Measurements from ENCODE around the gene FAF2. TPM values are rescaled to one million over a fixed set of nuclear protein-coding genes. Genes with fewer than 3 reads are reported as not detected.

FAF2 gene
- total and polyA plus RNA-seq, 10 donors: 7.6 to 41.3 (median 31.8) TPM

DNA sequence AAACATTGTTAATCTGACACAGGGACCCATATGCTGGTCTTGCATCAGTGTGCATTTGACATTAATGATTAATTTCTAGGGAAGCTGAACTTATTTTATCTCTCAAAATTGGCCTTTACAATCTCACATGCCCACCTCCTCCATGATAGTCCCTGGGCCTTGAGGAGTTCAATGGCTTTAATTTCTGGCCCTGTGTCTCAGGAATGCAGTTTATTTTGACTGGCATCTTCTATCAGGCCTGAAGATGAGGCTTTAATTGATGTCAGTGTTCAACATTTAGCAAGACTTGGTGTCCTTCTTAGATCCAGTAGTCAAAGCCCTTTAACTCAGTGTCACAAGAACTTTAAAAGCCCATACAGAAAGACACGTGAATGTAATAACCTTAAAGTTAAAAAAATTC lies 21.3 kb upstream of the FAF2 start:
- no peak for TF ChIP-seq POLR2A (IDR thresholded peaks at IDR 0.05)
- TF ChIP-seq, protein P1, sequence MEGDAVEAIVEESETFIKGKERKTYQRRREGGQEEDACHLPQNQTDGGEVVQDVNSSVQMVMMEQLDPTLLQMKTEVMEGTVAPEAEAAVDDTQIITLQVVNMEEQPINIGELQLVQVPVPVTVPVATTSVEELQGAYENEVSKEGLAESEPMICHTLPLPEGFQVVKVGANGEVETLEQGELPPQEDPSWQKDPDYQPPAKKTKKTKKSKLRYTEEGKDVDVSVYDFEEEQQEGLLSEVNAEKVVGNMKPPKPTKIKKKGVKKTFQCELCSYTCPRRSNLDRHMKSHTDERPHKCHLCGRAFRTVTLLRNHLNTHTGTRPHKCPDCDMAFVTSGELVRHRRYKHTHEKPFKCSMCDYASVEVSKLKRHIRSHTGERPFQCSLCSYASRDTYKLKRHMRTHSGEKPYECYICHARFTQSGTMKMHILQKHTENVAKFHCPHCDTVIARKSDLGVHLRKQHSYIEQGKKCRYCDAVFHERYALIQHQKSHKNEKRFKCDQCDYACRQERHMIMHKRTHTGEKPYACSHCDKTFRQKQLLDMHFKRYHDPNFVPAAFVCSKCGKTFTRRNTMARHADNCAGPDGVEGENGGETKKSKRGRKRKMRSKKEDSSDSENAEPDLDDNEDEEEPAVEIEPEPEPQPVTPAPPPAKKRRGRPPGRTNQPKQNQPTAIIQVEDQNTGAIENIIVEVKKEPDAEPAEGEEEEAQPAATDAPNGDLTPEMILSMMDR (IDR thresholded peaks at IDR 0.05 in 8 of 11, conservative IDR thresholded peaks at IDR 0.05 in 3 of 11): no peak
- TF ChIP-seq POLR2AphosphoS5 (IDR thresholded peaks at IDR 0.05): no peak
- 88 to 93% (median 91%) methylated on average over 1 of the region's 1 CpG for WGBS, 5 donors
- no peak overlapping the region for H3K27ac ChIP-seq
- H3K36me3 ChIP-seq: no peaks in the 10 kb centered on the region
- no peaks in the 10 kb centered on the region for H3K27me3 ChIP-seq (replicated peaks in 1 of 7)
- no peak for DNase-seq
- no peak overlapping the region for H3K4me3 ChIP-seq
- H3K4me1 ChIP-seq: peaks cover 0 to 3% (median 0%) of the 10 kb centered on the region in 6 donors
- intact Hi-C loops (cut with DNase I; ENCODE audit: low total_unique reads): no loop called here
- no peaks in the 10 kb centered on the region for H3K9me3 ChIP-seq

DNA sequence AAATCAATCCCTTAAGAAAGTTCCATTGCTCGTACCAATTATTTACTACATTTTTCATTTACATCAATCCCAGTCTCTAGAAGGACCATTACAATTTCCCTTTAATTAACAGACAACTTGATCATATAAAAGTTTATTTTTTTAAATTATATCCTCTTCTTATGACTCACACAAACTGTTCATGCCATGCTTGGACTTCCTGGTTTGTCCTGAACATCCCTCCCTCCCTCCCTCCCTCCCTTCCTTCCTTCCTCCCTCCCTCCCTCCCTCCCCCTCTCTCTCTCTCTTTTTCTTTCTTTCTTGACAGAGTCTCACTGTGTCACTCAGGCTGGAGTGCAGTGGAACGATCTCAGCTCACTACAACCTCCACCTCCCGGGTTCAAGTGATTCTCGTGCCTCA lies 20.2 kb upstream of the FAF2 start:
- Histone ChIP-seq H3K27me3 (replicated peaks in 1 of 7) (no peaks in the 10 kb centered on the region), H3K36me3 (no peaks in the 10 kb centered on the region), H3K9me3 (no peaks in the 10 kb centered on the region), H3K27ac (peak overlapping the region in 1 of 8 donors; percentile 28), H3K4me1 (peaks cover 0 to 3% (median 0%) of the 10 kb centered on the region in 6 donors), H3K4me3 (no peak overlapping the region)
- 47 to 69% (median 68%) methylated on average over 4 of the region's 4 CpGs for WGBS, 5 donors
- intact Hi-C loops (cut with DNase I; ENCODE audit: low total_unique reads): no loop called here
- no peak for DNase-seq
- TF ChIP-seq, protein P1 (IDR thresholded peaks at IDR 0.05 in 8 of 11, conservative IDR thresholded peaks at IDR 0.05 in 3 of 11): no peak
- TF ChIP-seq POLR2AphosphoS5 (IDR thresholded peaks at IDR 0.05) (no peak), POLR2A (IDR thresholded peaks at IDR 0.05) (no peak)

DNA sequence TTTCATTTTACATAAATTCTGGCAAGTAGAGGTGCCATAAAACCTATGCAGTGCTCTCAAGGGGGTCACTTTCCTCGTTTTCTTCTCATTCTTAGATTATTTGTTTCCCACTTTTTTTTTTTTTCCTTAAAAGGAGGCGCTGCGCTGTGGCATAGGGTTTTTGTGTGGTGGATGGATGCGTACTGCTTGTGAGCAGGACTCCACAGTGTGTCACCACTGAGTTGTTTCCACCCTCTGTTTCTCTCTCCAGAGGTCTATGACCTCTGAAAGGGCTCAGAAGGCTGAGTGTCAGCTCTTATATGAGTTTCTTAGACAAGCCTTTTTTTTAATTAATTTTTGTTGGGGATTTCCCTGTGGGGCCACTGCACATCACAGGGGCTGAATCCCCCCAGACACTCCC lies 18.2 kb upstream of the FAF2 start:
- intact Hi-C loops (cut with DNase I; ENCODE audit: low total_unique reads): no loop called here
- Histone ChIP-seq H3K9me3 (no peaks in the 10 kb centered on the region), H3K4me3 (no peak overlapping the region), H3K36me3 (no peaks in the 10 kb centered on the region), H3K4me1 (peaks cover 0 to 5% (median 0%) of the 10 kb centered on the region in 6 donors), H3K27ac (no peak overlapping the region), H3K27me3 (replicated peaks in 1 of 7) (no peaks in the 10 kb centered on the region)
- TF ChIP-seq POLR2A (IDR thresholded peaks at IDR 0.05) (no peak), POLR2AphosphoS5 (IDR thresholded peaks at IDR 0.05) (no peak)
- TF ChIP-seq, protein P1 (IDR thresholded peaks at IDR 0.05 in 8 of 11, conservative IDR thresholded peaks at IDR 0.05 in 3 of 11): no peak
- no peak for DNase-seq
- 65 to 88% (median 74%) methylated on average over 4 of the region's 4 CpGs for WGBS, 5 donors

DNA sequence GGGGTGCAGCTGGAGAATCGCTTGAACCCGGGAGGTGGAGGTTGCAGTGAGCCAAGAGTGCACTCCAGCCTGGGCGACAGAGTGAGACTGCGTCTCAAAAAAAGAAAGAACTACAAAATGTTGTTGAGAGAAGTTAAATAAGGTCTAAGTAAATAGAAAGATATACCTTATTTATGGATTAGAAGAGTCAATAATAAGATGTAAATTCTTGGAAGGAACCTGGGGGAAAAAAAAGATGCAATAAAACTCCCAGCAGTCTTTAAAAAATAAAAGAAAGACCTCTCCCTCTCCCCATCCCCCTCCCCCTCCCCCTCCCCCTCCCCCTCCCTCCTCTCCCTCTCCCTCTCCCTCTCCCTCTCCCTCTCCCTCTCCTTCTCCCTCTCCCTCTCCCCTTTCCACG lies 15.5 kb upstream of the FAF2 start:
- 91 to 97% (median 96%) methylated on average over 4 to 5 of the region's 5 CpGs for WGBS, 5 donors
- no peak overlapping the region for H3K27ac ChIP-seq
- no peaks in the 10 kb centered on the region for H3K27me3 ChIP-seq (replicated peaks in 1 of 7)
- H3K4me1 ChIP-seq: peaks cover 0 to 23% (median 9%) of the 10 kb centered on the region in 6 donors
- H3K9me3 ChIP-seq: no peaks in the 10 kb centered on the region
- intact Hi-C loops (cut with DNase I; ENCODE audit: low total_unique reads): no loop called here
- no peak for DNase-seq
- no peak overlapping the region for H3K4me3 ChIP-seq
- H3K36me3 ChIP-seq: no peaks in the 10 kb centered on the region
- TF ChIP-seq POLR2AphosphoS5 (IDR thresholded peaks at IDR 0.05): no peak
- TF ChIP-seq, protein P1 (IDR thresholded peaks at IDR 0.05 in 8 of 11, conservative IDR thresholded peaks at IDR 0.05 in 3 of 11): no peak
- no peak for TF ChIP-seq POLR2A (IDR thresholded peaks at IDR 0.05)
